Mesodermal cell (in vitro differentiated cells): ENCODE results near the gene WDFY4.

Experiments used
- H3K27ac ChIP-seq: 2 replicates; pipeline ENCODE4 v1.7.0; 2013; ENCODE audit warnings: mild to moderate bottlenecking, low read depth, low read length, moderate library complexity; ENCODE audit not compliant: severe bottlenecking
- H3K36me3 ChIP-seq: 2 replicates; pipeline ENCODE4 v1.7.1; 2013; ENCODE audit warnings: mild to moderate bottlenecking, low read length, moderate library complexity; ENCODE audit not compliant: control insufficient read depth, insufficient read depth
- H3K4me1 ChIP-seq: one replicate; pipeline ENCODE4 v1.7.1; 2013; ENCODE audit warnings: mild to moderate bottlenecking, low read length; ENCODE audit not compliant: insufficient read depth, control insufficient read depth, poor library complexity, severe bottlenecking
- H3K4me3 ChIP-seq: 2 replicates; pipeline ENCODE4 v1.7.0; 2013; ENCODE audit warnings: low read length, control low read depth, mild to moderate bottlenecking; ENCODE audit not compliant: insufficient read depth, poor library complexity, severe bottlenecking; ENCODE audit errors: extremely low read depth
- H3K9me3 ChIP-seq: 2 replicates; pipeline ENCODE4 v1.7.1; 2013; ENCODE audit warnings: mild to moderate bottlenecking, low read length, moderate library complexity; ENCODE audit not compliant: control insufficient read depth
- WGBS, 2 experiments: methylation state at CpG; one replicate each; pipeline ENCODE4 v1.1.5; 2013; ENCODE audit warnings: missing lambda C conversion rate in 2 of 2; ENCODE audit not compliant: insufficient coverage in 2 of 2; 5-methylcytosine and 5-hydroxymethylcytosine counted together

The WDFY4 gene

DNA sequence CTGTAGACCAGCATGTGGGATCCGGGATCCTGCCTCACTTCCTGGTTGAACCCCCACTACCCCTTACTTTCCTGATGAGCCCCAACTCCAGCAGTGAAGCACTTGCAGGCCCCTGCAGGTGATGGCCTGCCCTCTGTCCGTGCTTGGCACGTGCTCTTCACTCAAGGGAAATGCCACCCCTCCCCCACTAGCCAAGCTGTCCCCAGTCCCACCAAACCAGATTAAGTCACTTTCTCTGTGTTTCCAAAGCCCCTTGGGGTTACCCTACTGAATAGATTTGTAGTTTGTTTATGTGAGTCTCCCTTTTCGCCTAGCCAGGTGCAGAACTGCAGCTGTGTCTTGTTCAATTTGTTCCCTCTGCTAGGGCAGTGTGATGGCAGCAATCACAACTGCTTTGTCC is 121.7 kb downstream of the WDFY4 start:
- H3K27ac ChIP-seq, result no peak overlapping the region
- no peak overlapping the region for H3K4me3 ChIP-seq
- H3K36me3 ChIP-seq, result no peaks in the 10 kb centered on the region
- H3K9me3 ChIP-seq, result no peaks in the 10 kb centered on the region
- peaks cover 5% of the 10 kb centered on the region for H3K4me1 ChIP-seq
- 60 to 76% methylated on average over 3 of the region's 4 CpGs for WGBS, 2 experiments

- no CpG with 5 or more reads among the region's 2 CpGs for WGBS, 2 experiments
- Histone ChIP-seq H3K4me3 (no peak overlapping the region), H3K4me1 (peaks cover 5% of the 10 kb centered on the region), H3K27ac (no peak overlapping the region), H3K9me3 (no peaks in the 10 kb centered on the region), H3K36me3 (no peaks in the 10 kb centered on the region)
These were observed 123.3 kb downstream of the WDFY4 start for GRCh38 chr10:48807791-48808470.

GRCh38 chr10:48809261-48809660 is 124.6 kb downstream of the WDFY4 start:
- Histone ChIP-seq H3K4me1 (peaks cover 5% of the 10 kb centered on the region), H3K27ac (no peak overlapping the region), H3K4me3 (no peak overlapping the region), H3K9me3 (no peaks in the 10 kb centered on the region), H3K36me3 (no peaks in the 10 kb centered on the region)
- 71 to 83% methylated on average over 1 to 2 of the region's 2 CpGs for WGBS, 2 experiments

- H3K4me3 ChIP-seq, result no peak overlapping the region
- H3K27ac ChIP-seq, result no peak overlapping the region
- WGBS, 2 experiments, result 73 to 91% methylated on average over 4 to 5 of the region's 5 CpGs
- H3K36me3 ChIP-seq, result no peaks in the 10 kb centered on the region
- H3K4me1 ChIP-seq, result no peaks in the 10 kb centered on the region
- H3K9me3 ChIP-seq, result no peaks in the 10 kb centered on the region
These were observed 126.8 kb downstream of the WDFY4 start for GRCh38 chr10:48811461-48811860.

- Histone ChIP-seq H3K27ac (no peak overlapping the region), H3K36me3 (no peaks in the 10 kb centered on the region), H3K4me1 (no peaks in the 10 kb centered on the region), H3K4me3 (no peak overlapping the region), H3K9me3 (no peaks in the 10 kb centered on the region)
- 85% methylated on average over 4 of the region's 4 CpGs; no CpG with 5 or more reads in 1 of the 2 experiments for WGBS, 2 experiments
These were observed 127.2 kb downstream of the WDFY4 start for GRCh38 chr10:48811917-48812316.

GRCh38 chr10:48813291-48813690 is 128.6 kb downstream of the WDFY4 start:
- H3K4me3 ChIP-seq, result no peak overlapping the region
- WGBS, 2 experiments, result no CpG with 5 or more reads among the region's 1 CpG
- no peaks in the 10 kb centered on the region for H3K9me3 ChIP-seq
- H3K4me1 ChIP-seq, result no peaks in the 10 kb centered on the region
- no peak overlapping the region for H3K27ac ChIP-seq
- no peaks in the 10 kb centered on the region for H3K36me3 ChIP-seq

DNA sequence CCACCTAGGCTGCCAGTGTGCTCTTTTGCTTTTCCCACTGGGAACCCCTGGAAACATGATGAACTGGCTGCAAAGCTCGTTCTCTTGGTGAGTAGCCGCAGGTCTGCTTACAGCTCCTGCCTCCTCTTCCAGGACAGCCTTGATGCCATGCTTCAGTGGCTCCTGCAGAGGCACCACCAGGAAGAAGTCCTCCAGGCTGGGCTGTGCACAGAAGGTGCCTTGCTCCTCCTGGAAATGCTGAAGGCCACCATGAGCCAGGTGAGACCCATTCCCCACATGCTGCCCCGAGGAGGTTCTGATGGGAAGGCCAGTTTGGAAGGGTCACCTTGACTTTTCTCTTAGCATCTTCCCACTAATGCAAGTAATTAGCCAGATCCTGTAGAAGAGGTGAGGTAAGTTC is 129.2 kb downstream of the WDFY4 start:
- no peaks in the 10 kb centered on the region for H3K4me1 ChIP-seq
- no peak overlapping the region for H3K27ac ChIP-seq
- H3K9me3 ChIP-seq, result no peaks in the 10 kb centered on the region
- no peaks in the 10 kb centered on the region for H3K36me3 ChIP-seq
- H3K4me3 ChIP-seq, result no peak overlapping the region
- WGBS, 2 experiments, result 80 to 92% methylated on average over 1 to 3 of the region's 3 CpGs

GRCh38 chr10:48814933-48815332 is 130.3 kb downstream of the WDFY4 start:
- Histone ChIP-seq H3K4me1 (no peaks in the 10 kb centered on the region), H3K9me3 (no peaks in the 10 kb centered on the region), H3K36me3 (no peaks in the 10 kb centered on the region), H3K27ac (no peak overlapping the region), H3K4me3 (no peak overlapping the region)
- WGBS, 2 experiments, result no CpG with 5 or more reads among the region's 1 CpG

GRCh38 chr10:48817141-48817540 is 132.5 kb downstream of the WDFY4 start:
- Histone ChIP-seq H3K9me3 (no peaks in the 10 kb centered on the region), H3K4me1 (no peaks in the 10 kb centered on the region), H3K36me3 (no peaks in the 10 kb centered on the region), H3K4me3 (no peak overlapping the region), H3K27ac (no peak overlapping the region)
- 89 to 97% methylated on average over 6 to 9 of the region's 10 CpGs for WGBS, 2 experiments

GRCh38 chr10:48818081-48818480 is 133.4 kb downstream of the WDFY4 start:
- H3K9me3 ChIP-seq, result no peaks in the 10 kb centered on the region
- WGBS, 2 experiments, result 88 to 100% methylated on average over 1 of the region's 2 CpGs
- no peaks in the 10 kb centered on the region for H3K36me3 ChIP-seq
- no peaks in the 10 kb centered on the region for H3K4me1 ChIP-seq
- H3K4me3 ChIP-seq, result no peak overlapping the region
- no peak overlapping the region for H3K27ac ChIP-seq

- H3K36me3 ChIP-seq, result no peaks in the 10 kb centered on the region
- H3K4me1 ChIP-seq, result no peaks in the 10 kb centered on the region
- WGBS, 2 experiments, result 90 to 93% methylated on average over 13 to 18 of the region's 18 CpGs
- H3K4me3 ChIP-seq, result no peak overlapping the region
- no peak overlapping the region for H3K27ac ChIP-seq
- H3K9me3 ChIP-seq, result no peaks in the 10 kb centered on the region
These were observed 134.3 kb downstream of the WDFY4 start for GRCh38 chr10:48818861-48819520.
